IMR-90 (cell line): Measurements from ENCODE around the gene CCHCR1. TPM values are rescaled to one million over a fixed set of nuclear protein-coding genes. Genes with fewer than 3 reads are reported as not detected.

Experiments
- ATAC-seq: fragments of 200-7000 bp; cut with Tn5 transposase; 2 replicates; pipeline ENCODE4 v1.9.1; 2020; ENCODE audit warnings: low read depth, mild to moderate bottlenecking, moderate library complexity
- BruUV-seq: library from RNA; stranded (reverse); fragments of 400-500 nt; replicated peaks from 2 replicates; lab custom pipeline; 2021; lab: Mats Ljungman, UMichigan
- CTCF ChIA-PET: fragments of 300-600 bp; formaldehyde crosslinking; extraction: SDS; loops from one replicate; lab custom pipeline; 2021; ENCODE audit warnings: antibody characterized with exemption; lab: Yijun Ruan, JAX
- POLR2A ChIA-PET: fragments of 300-600 bp; sonication (Branson Sonifier 250); formaldehyde crosslinking; loops from one replicate; lab custom pipeline; 2022; ENCODE audit warnings: antibody characterized with exemption; ENCODE audit not compliant: unreplicated experiment; lab: Charles Lee
- DNase-seq: peaks from one replicate; pipeline ENCODE4 v3.0.0; 2013
- H2AFZ ChIP-seq: replicated peaks from 2 replicates; pipeline ENCODE3; 2013; ENCODE audit warnings: low read length, mild to moderate bottlenecking; ENCODE audit not compliant: poor library complexity
- H2AK5ac ChIP-seq: 2 replicates; pipeline ENCODE4 v1.6.1; 2013; ENCODE audit warnings: low read depth, low read length, inconsistent platforms
- H2AK9ac ChIP-seq: replicated peaks from 2 replicates; pipeline ENCODE3; 2013; ENCODE audit warnings: mild to moderate bottlenecking, low read depth, low read length, moderate library complexity; ENCODE audit not compliant: poor library complexity
- H2BK120ac ChIP-seq: 2 replicates; pipeline ENCODE4 v1.6.1; 2013; ENCODE audit warnings: low read depth, low read length, inconsistent platforms
- H2BK15ac ChIP-seq: 3 replicates; pipeline ENCODE4 v1.6.1; 2013; ENCODE audit warnings: low read depth, low read length, inconsistent platforms
- H2BK20ac ChIP-seq: 2 replicates; pipeline ENCODE4 v1.6.1; 2013; ENCODE audit warnings: low read depth, mild to moderate bottlenecking, inconsistent platforms, low read length, moderate library complexity
- H2BK5ac ChIP-seq: 2 replicates; pipeline ENCODE4 v1.6.1; 2013; ENCODE audit warnings: mild to moderate bottlenecking, low read depth, low read length, inconsistent platforms; ENCODE audit not compliant: poor library complexity, severe bottlenecking
- H3K14ac ChIP-seq: replicated peaks from 2 replicates; pipeline ENCODE4 v1.6.1; 2013; ENCODE audit warnings: low read depth, low read length, inconsistent platforms
- H3K18ac ChIP-seq: 2 replicates; pipeline ENCODE4 v1.6.1; 2013; ENCODE audit warnings: low read depth, low read length, control low read depth
- H3K23ac ChIP-seq: 2 replicates; pipeline ENCODE4 v1.6.1; 2013; ENCODE audit warnings: low read depth, low read length, inconsistent platforms
- H3K27ac ChIP-seq: 2 replicates; pipeline ENCODE4 v1.5.1; 2013; ENCODE audit warnings: mild to moderate bottlenecking, control low read depth, low read length; ENCODE audit not compliant: insufficient read depth
- H3K27me3 ChIP-seq: 2 replicates; pipeline ENCODE4 v1.6.1; 2013; ENCODE audit warnings: low read length; ENCODE audit not compliant: control insufficient read depth, insufficient read depth
- H3K36me3 ChIP-seq: 2 replicates; pipeline ENCODE4 v1.6.1; 2013; ENCODE audit warnings: low read length, mixed read lengths; ENCODE audit not compliant: control insufficient read depth, insufficient read depth
- H3K4ac ChIP-seq: 2 replicates; pipeline ENCODE4 v1.6.1; 2013; ENCODE audit warnings: low read depth, low read length, inconsistent platforms
- H3K4me1 ChIP-seq: 2 replicates; pipeline ENCODE4 v1.6.1; 2013; ENCODE audit warnings: low read length, mixed read lengths; ENCODE audit not compliant: control insufficient read depth, insufficient read depth
- H3K4me2 ChIP-seq: 2 replicates; pipeline ENCODE4 v1.6.1; 2013; ENCODE audit warnings: low read depth, mild to moderate bottlenecking, control low read depth, low read length, moderate library complexity
- H3K4me3 ChIP-seq: 2 replicates; pipeline ENCODE4 v1.5.1; 2013; ENCODE audit warnings: low read depth, mild to moderate bottlenecking, control low read depth, low read length, moderate library complexity; ENCODE audit not compliant: insufficient read depth
- H3K56ac ChIP-seq: 2 replicates; pipeline ENCODE4 v1.6.1; 2013; ENCODE audit warnings: low read length, inconsistent platforms; ENCODE audit not compliant: insufficient read depth; ENCODE audit errors: extremely low read depth
- H3K79me1 ChIP-seq, 2 experiments: 2 replicates each; pipeline ENCODE4 v1.6.1; 2013; ENCODE audit warnings: low read length in 2 of 2, inconsistent platforms in 1 of 2, low read depth in 1 of 2
- H3K9ac ChIP-seq: 2 replicates; pipeline ENCODE4 v1.6.1; 2013; ENCODE audit warnings: low read depth, low read length, control low read depth
- H3K9me1 ChIP-seq: 2 replicates; pipeline ENCODE4 v1.6.1; 2013; ENCODE audit warnings: low read length, inconsistent platforms; ENCODE audit not compliant: insufficient read depth
- H3K9me3 ChIP-seq: 2 replicates; pipeline ENCODE4 v1.6.1; 2013; ENCODE audit warnings: low read length; ENCODE audit not compliant: control insufficient read depth, insufficient read depth
- H4K20me1 ChIP-seq: 2 replicates; pipeline ENCODE4 v1.6.1; 2013; ENCODE audit warnings: low read length, inconsistent platforms; ENCODE audit not compliant: insufficient read depth
- H4K5ac ChIP-seq: 2 replicates; pipeline ENCODE4 v1.6.1; 2013; ENCODE audit warnings: mild to moderate bottlenecking, low read depth, low read length, control low read depth
- H4K8ac ChIP-seq, 2 experiments: 2 replicates each; pipeline ENCODE4 v1.6.1; 2013; ENCODE audit warnings: low read depth in 2 of 2, low read length in 2 of 2, control low read depth in 1 of 2, inconsistent platforms in 1 of 2
- H4K91ac ChIP-seq: 2 replicates; pipeline ENCODE4 v1.6.1; 2013; ENCODE audit warnings: low read depth, low read length, inconsistent platforms; ENCODE audit not compliant: insufficient read depth
- BHLHE40 ChIP-seq: fragments of 150-350 bp; IDR thresholded peaks from 2 replicates; pipeline ENCODE4 v1.6.1; 2016; ENCODE audit warnings: mild to moderate bottlenecking, low read depth, low read length
- CEBPB ChIP-seq: IDR thresholded peaks from 2 replicates; pipeline ENCODE4 v1.6.1; 2012; ENCODE audit warnings: low read depth, low read length, improper control_type of control experiment
- CHD1 ChIP-seq: IDR thresholded peaks from 2 replicates; pipeline ENCODE4 v1.6.1; 2012; ENCODE audit warnings: low read depth, low read length, improper control_type of control experiment
- ELK1 ChIP-seq: fragments of 150-350 bp; IDR thresholded peaks from 2 replicates; pipeline ENCODE4 v1.6.1; 2016; ENCODE audit warnings: low read depth, mild to moderate bottlenecking, low read length, moderate library complexity, borderline replicate concordance
- MAFK ChIP-seq: IDR thresholded peaks from 2 replicates; pipeline ENCODE4 v1.6.1; 2012; ENCODE audit warnings: low read depth, low read length, improper control_type of control experiment
- MAZ ChIP-seq: IDR thresholded peaks from 2 replicates; pipeline ENCODE4 v1.6.1; 2012; ENCODE audit warnings: low read depth, mild to moderate bottlenecking, low read length, improper control_type of control experiment, moderate library complexity, borderline replicate concordance
- RAD21 ChIP-seq: IDR thresholded peaks from 2 replicates; pipeline ENCODE4 v1.6.1; 2012; ENCODE audit warnings: low read length, improper control_type of control experiment
- RCOR1 ChIP-seq: IDR thresholded peaks from 2 replicates; pipeline ENCODE4 v1.6.1; 2012; ENCODE audit warnings: mild to moderate bottlenecking, low read length, improper control_type of control experiment; ENCODE audit not compliant: insufficient replicate concordance
- RFX5 ChIP-seq: IDR thresholded peaks from 2 replicates; pipeline ENCODE4 v1.8.0; 2012; ENCODE audit warnings: low read depth, mild to moderate bottlenecking, low read length, moderate library complexity
- USF2 ChIP-seq: fragments of 150-350 bp; IDR thresholded peaks from 2 replicates; pipeline ENCODE4 v1.6.1; 2017; ENCODE audit warnings: mild to moderate bottlenecking, antibody characterized with exemption, low read length, low read depth
- WGBS, 2 experiments: methylation state at CpG; one replicate each; pipeline versions ENCODE4 v1.1.5 to v1.1.7; 2013; ENCODE audit warnings: missing lambda C conversion rate in 2 of 2; ENCODE audit not compliant: insufficient read length in 1 of 2; ENCODE audit errors: extremely low coverage in 2 of 2; 5-methylcytosine and 5-hydroxymethylcytosine counted together
- dilution Hi-C: fragments of 300-500 bp; cut with HindIII; formaldehyde crosslinking; loops from one replicate; pipeline ENCODE4 v1.14.3; 2018; ENCODE audit warnings: low sequenced_read_pairs; ENCODE audit not compliant: unreplicated experiment
- in situ Hi-C: fragments of 300-500 bp; cut with MboI; formaldehyde crosslinking; loops from 3 replicates; pipeline ENCODE4 v1.14.3; 2019; ENCODE audit warnings: low sequenced_read_pairs, inconsistent platforms, mixed read lengths
- intact Hi-C: fragments of 100-400 bp; cut with micrococcal nuclease; formaldehyde crosslinking; loops from 2 replicates; pipeline ENCODE4 v1.10.0; 2022
- polyA plus RNA-seq, 3 experiments: library from polyadenylated mRNA; depleted of rRNA; stranded (reverse); fragments of >200 nt; gene quantifications; 2 replicates each; pipeline ENCODE4 v1.2.3, GENCODE V29; 2012; ENCODE audit warnings: low replicate concordance in 1 of 3
- total RNA-seq: library from RNA; depleted of rRNA; stranded (reverse); fragments of >200 nt; gene quantifications from 2 replicates; pipeline ENCODE4 v1.2.3, GENCODE V29; 2012

The CCHCR1 gene
- total and polyA plus RNA-seq, 2 of the 4 experiments (the other 2 are of a cell fraction): 13.1 to 22.0 TPM

GRCh38 chr6:31096215-31096614 lies 61.4 kb downstream of the CCHCR1 start:
- H3K9me1 ChIP-seq: no peaks in the 10 kb centered on the region
- no peak overlapping the region for H4K8ac ChIP-seq
- intact Hi-C loops: no loop called here
- no peaks in the 10 kb centered on the region for H3K9me3 ChIP-seq
- H3K56ac ChIP-seq: no peak overlapping the region
- H3K27me3 ChIP-seq: peaks cover 4% of the 10 kb centered on the region
- no peak overlapping the region for H2AK9ac ChIP-seq
- DNase-seq (no peak), ATAC-seq (no peak)
- H2BK5ac ChIP-seq: no peak overlapping the region
- H2BK120ac ChIP-seq: no peak overlapping the region
- TF ChIP-seq CEBPB: no peak
- no peak for TF ChIP-seq RCOR1
- TF ChIP-seq BHLHE40: no peak
- TF ChIP-seq USF2: no peak
- no peak for TF ChIP-seq MAFK
- no peak for TF ChIP-seq CHD1
- no peak for TF ChIP-seq MAZ
- TF ChIP-seq RAD21: no peak
- TF ChIP-seq RFX5: no peak
- no peak for TF ChIP-seq ELK1
- no peak overlapping the region for H3K14ac ChIP-seq
- H3K9ac ChIP-seq: no peak overlapping the region
- ChIA-PET CTCF (interaction anchor here (1.2 kb wide), 1 partner anchor 9 kb away, joined by 3 read pairs; no protein-coding TSS in a partner anchor), POLR2A (no interaction called here)
- no peak overlapping the region for H3K18ac ChIP-seq
- no peaks in the 10 kb centered on the region for H3K79me1 ChIP-seq
- H3K27ac ChIP-seq: no peak overlapping the region
- H4K20me1 ChIP-seq: no peaks in the 10 kb centered on the region
- H2BK20ac ChIP-seq: no peak overlapping the region
- WGBS, 2 experiments: 100% methylated on average over 1 of the region's 3 CpGs; no CpG with 5 or more reads in 1 of the 2 experiments
- no peak overlapping the region for H2AK5ac ChIP-seq
- no peak overlapping the region for H4K91ac ChIP-seq
- H3K4me3 ChIP-seq: no peak overlapping the region
- H2AFZ ChIP-seq: no peak overlapping the region
- in situ Hi-C loops: loop anchor here (25.0 kb wide), 1 partner anchor 609 kb away; the partner anchor contains the start of gene HLA-E
- dilution Hi-C loops: no loop called here
- no TSS peak for BruUV-seq
- H3K4me1 ChIP-seq: no peaks in the 10 kb centered on the region
- no peak overlapping the region for H4K5ac ChIP-seq
- no peak overlapping the region for H2BK15ac ChIP-seq
- no peaks in the 10 kb centered on the region for H3K36me3 ChIP-seq
- H3K23ac ChIP-seq: no peak overlapping the region
- H3K4ac ChIP-seq: no peak overlapping the region
- no peak overlapping the region for H3K4me2 ChIP-seq
